GM18526 (cell line): ENCODE data around the gene ENTPD1.

ENCODE experiments used
- POLR2A ChIP-seq: IDR thresholded peaks from 3 replicates; pipeline ENCODE4 v1.6.1; 2011; ENCODE audit not compliant: insufficient read length; ENCODE audit errors: extremely low read depth

Gene ENTPD1

GRCh38 chr10:95790982-95791381, 35.0 kb downstream of the ENTPD1 start:
- TF ChIP-seq POLR2A: no peak

- no peak for TF ChIP-seq POLR2A
These were observed 35.5 kb downstream of the ENTPD1 start for GRCh38 chr10:95791425-95791979.

- TF ChIP-seq POLR2A: no peak
These were observed 36.3 kb downstream of the ENTPD1 start for GRCh38 chr10:95792211-95792780.

GRCh38 chr10:95792874-95793285, 36.9 kb downstream of the ENTPD1 start:
- no peak for TF ChIP-seq POLR2A

- no peak for TF ChIP-seq POLR2A
These were observed 37.6 kb downstream of the ENTPD1 start for GRCh38 chr10:95793401-95794045.

GRCh38 chr10:95794195-95794594, 38.2 kb downstream of the ENTPD1 start:
- TF ChIP-seq POLR2A: no peak

- TF ChIP-seq POLR2A: no peak
These were observed 39.6 kb downstream of the ENTPD1 start for GRCh38 chr10:95795602-95796001.

GRCh38 chr10:95796504-95796903, 40.5 kb downstream of the ENTPD1 start:
- no peak for TF ChIP-seq POLR2A

- TF ChIP-seq POLR2A: no peak
These were observed 42.3 kb downstream of the ENTPD1 start for GRCh38 chr10:95798096-95798855.

GRCh38 chr10:95809370-95810197, 53.6 kb downstream of the ENTPD1 start:
- TF ChIP-seq POLR2A: no peak

GRCh38 chr10:95810198-95810976, 54.4 kb downstream of the ENTPD1 start:
- no peak for TF ChIP-seq POLR2A

- TF ChIP-seq POLR2A: no peak
These were observed 57.2 kb downstream of the ENTPD1 start for GRCh38 chr10:95813054-95813685.

GRCh38 chr10:95814011-95814727, 58.2 kb downstream of the ENTPD1 start:
- no peak for TF ChIP-seq POLR2A
